Fibroblast of peridontal ligament (primary cell): Measurements from ENCODE around the gene BDP1.
"Not testable (repeated sequence)": the region's sequence is repeated elsewhere in the genome, so short reads cannot be mapped to it uniquely, and the experiment has no call there.

Experiments used
- DNase-seq: peaks from one replicate; pipeline ENCODE4 v3.0.0-alpha.2; 2010; ENCODE audit errors: extremely low read depth

Gene BDP1

GRCh38 chr5:71564895-71565294 lies 109.4 kb downstream of the BDP1 start:
- peak; percentile 4 for DNase-seq

DNA sequence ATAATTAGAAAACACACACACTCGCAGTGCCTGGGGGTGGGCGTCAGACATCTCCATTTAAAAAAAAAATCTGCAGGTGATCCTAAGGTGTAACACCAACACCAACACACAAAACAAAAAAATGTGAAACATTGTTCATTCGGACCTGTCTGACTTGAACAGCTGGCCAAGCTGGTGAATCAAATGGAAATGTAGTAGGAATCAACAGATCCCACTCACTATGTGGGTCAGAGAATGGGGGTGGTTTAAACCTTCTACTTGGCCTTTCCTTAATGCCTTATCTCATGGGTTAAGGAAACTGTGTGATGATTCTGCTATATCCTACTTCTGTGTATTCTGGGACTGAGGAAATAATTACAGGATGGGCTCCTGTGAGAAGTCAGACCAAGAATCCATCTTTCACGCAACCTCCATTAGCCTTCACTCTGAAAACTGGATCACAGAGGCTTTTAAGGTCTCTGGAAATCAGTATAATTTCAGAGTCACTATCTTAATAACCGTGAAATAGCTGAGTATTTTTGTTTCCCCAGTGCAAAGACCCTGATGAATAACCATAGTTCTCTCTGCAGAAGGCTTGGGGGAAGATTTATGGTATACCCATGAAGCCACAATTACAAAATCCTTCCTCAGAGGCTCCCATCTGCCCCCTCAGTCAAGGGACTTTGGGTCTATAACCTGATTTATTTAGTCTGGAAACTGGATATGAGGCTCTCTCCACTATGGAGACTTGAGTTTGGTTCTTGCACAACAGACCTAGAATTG lies 114.5 kb downstream of the BDP1 start:
- no peak for DNase-seq

DNA sequence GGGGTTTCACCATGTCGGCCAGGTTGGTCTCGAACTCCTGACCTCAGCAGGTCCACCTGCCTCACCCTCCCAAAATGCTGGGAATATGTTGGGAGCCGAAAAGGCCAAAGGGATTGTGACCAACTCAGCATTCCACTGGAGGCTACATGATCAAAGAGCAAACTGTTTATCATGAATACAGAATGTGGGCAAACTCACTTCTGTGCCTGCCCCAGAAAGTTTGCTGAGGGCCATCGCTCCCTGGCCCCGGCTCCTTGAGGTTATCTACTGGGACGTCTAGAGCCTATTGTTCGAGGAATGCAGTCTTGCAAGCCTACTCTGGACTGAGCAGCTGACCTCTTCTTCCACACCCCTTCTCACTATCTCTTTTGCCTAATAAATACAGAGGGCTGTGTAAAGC lies 116.4 kb downstream of the BDP1 start:
- DNase-seq = not testable (repeated sequence)

- peak; percentile 18 for DNase-seq
These were observed 118.1 kb downstream of the BDP1 start for GRCh38 chr5:71573591-71573990.

DNA sequence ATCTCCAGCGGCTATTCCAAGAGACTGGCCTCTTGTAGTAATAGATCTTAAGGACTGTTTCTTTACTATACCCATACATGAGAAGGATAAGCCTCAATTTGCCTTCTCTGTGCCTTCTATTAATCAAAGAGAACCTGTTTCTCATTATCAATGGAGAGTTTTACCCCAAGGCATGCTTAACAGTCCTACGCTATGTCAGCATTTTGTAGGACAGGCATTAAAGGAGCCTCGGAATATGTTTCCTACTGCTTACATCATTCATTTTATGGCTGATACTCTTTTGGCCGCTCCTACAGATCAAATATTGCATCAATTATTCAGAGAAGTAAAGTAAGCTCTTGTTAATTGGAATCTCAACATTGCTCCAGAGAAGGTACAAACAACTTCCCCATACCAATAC lies 120.1 kb downstream of the BDP1 start:
- not testable (repeated sequence) for DNase-seq

GRCh38 chr5:71576241-71576640 lies 120.8 kb downstream of the BDP1 start:
- DNase-seq = no peak

GRCh38 chr5:71577839-71578238 lies 122.4 kb downstream of the BDP1 start:
- not testable (repeated sequence) for DNase-seq

DNA sequence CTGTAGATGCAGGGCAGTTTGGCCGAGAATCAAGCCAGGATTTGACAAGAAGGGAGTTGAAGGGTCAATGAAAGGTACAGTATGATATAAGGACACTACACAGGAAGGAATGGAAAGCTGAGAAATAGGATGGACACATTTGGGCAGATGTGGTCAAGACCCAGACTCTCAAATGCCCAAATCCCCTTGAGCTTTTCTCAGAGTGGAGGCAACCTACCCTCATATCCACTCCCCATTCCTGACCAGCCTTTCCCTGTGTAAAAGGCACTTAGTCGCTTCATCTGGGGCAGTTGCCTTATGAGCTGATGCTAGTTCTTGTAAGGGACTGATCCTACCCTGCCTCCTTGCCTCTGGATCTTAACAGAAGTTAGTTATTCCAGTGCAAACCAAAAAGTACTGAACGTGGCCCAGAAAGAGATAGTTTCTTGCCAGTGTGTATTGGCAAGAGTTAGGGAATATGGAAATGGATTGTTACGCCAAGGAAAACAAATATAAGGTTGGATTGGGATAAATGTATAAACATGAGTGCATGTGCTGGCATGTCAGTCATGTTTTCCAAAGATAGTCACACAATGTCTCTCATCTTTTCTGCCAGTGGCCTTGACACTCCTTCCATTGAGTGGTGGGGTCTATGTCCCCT lies 127.6 kb downstream of the BDP1 start:
- peak; percentile 67 for DNase-seq

DNA sequence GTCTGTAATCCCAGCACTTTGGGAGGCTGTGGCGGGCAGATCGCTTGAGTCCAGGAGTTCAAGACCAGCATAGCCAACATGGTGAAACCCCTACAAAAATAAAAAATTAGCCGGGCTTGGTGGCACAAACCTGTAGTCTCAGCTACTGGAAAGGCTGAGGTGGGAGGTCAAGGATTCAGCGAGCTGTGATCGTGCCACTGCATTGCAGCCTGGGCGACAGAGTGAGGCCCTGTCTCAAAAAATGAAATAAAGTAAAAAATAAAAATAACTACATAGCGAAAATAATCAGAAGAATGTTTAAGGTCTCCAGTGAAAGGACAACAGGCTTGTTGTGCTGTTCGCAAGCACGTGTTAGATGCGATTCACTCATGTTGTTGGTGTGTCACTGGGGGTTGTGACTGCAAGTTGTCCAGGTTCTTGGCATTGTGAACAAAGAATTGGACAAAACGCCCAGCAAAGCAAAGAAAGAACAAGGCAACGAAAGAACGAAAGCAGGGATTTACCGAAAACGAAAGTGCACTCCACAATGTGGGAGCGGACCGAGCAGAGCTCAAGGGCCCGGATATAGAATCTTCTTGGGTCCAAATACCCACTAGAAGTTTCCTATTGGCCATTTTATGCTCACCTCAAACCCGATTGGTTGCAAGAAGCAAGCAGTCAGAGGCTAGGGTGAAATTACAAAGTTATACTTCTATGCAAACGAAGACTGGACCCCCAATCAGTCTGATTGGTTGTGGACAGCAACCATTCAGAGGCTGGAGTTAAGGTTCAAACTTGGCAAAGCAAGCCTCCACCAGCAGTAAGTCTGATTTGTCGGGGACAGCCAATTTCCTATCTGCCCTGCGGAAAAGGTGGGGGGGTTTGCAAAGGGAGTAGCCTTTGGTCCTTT lies 130.8 kb downstream of the BDP1 start:
- peak; percentile 90 for DNase-seq

- peak; percentile 92 for DNase-seq
These were observed 131.7 kb downstream of the BDP1 start, which contains the start of gene MCCC2 for GRCh38 chr5:71586941-71587765. MCCC2 (plus strand) TSS chr5:71587340; CDS start chr5:71587426, 86 bp downstream.

DNA sequence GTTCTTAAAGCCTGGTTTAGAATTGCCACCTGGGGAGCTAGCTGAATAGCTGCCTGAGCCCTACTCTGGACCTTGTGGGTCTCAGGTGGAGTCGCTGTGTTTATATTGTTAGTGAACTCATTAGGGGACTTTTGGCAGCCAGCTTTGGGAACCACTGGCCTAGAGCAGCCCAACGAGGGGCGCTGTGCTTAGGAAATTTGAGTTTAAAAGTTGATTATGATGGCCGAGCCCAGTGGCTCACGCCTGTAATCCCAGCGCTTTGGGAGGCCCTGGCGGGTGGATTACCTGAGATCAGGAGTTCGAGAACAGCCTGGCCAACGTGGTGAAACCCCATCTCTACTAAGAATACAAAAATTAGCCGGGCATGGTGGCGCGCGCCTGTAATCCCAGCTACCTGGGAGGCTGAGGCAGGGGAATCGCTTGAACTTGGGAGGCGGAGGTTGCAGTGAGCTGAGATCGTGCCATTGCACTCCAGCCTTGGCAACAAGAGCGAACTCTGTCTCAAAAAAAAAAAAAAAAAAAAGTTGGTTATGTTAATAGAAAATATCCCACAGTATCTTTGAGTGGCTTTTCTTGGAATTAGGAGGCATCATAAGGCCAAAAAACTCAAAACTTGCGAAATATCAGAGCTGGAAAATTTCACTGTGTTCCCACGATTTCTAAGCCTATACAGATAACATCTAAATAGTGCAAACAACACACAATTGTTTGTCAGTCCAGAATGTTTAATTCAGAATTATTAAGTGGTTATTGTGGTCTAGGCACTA lies 132.5 kb downstream of the BDP1 start:
- DNase-seq = no peak

DNA sequence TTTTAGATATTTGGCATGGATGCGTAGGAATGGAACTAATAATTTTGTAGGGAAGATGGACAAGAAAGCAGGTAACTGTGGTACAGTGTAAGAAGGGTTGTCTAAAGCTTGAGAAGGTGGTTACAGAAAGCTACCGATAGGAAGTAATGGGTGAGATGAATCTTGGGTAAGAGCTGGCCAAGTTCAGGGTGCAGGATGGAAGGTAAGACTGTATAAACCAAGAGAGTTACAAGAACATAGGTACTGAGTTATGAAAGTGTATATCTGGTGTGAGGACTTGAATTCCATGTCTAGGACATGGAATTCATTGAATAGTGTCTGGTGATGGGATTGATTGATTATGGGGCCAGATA lies 133.1 kb downstream of the BDP1 start:
- no peak for DNase-seq

DNA sequence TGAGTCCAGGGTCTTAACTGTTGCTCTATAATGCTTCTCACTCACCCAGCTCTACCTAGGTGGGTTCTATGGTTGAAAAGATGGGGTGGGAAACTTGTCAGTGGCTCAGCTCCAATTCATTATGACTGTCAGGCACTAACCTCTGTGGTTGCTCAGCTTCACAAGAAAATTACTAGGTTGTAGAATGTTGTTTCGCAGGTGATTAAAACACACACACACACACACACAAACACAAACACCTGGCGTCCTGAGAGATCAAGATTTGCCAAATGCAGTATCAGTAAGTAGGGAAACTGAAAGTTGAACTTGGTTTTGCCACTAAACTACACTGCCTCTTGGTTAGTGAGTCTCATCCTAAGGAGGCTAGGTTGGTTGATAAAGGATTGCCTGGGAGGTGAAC lies 134.5 kb downstream of the BDP1 start:
- DNase-seq = no peak

DNA sequence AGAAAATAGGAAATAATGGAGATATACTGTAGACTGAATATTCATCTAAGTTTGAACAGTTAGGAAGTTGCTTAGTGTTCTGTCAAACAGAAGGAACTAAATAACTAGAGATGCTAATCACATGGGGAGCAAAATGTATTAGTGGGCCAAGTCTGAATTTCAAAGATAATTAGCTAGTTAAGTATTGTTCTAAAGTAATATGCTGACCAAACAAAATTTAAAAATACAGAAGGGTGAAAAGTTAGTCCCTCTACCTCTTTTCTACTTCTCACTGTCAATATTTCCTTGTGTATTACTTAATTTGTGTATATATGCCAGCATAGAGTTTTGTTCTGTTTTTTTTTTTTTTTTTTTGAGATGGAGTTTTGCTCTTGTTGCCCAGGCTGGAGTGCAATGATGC lies 135.6 kb downstream of the BDP1 start:
- DNase-seq = no peak

- no peak for DNase-seq
These were observed 140.7 kb downstream of the BDP1 start for GRCh38 chr5:71596169-71596568.

- DNase-seq = no peak
These were observed 141.6 kb downstream of the BDP1 start for GRCh38 chr5:71597001-71597400.

DNA sequence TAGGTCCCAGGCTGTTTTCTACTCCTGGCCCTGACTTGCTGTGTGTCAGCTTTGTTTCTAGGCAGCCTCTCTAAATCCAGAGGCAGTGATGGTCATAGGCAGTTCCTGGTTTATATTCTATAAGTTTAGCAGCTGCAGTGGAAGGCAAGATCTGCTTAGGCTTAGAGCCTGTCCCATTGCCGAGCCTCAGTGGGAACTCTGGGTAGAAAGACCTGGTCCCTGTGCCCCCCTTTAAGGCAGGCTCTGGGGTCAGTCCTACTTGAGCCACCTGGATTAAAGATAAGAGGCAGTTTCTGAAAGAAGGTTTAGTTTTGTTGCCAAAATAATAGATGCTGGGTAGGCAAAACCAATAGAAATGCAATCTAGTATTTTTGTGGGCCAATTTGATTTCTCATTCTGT lies 145.3 kb downstream of the BDP1 start:
- no peak for DNase-seq

GRCh38 chr5:71601222-71602026 lies 146.0 kb downstream of the BDP1 start:
- peak; percentile 97 for DNase-seq

DNA sequence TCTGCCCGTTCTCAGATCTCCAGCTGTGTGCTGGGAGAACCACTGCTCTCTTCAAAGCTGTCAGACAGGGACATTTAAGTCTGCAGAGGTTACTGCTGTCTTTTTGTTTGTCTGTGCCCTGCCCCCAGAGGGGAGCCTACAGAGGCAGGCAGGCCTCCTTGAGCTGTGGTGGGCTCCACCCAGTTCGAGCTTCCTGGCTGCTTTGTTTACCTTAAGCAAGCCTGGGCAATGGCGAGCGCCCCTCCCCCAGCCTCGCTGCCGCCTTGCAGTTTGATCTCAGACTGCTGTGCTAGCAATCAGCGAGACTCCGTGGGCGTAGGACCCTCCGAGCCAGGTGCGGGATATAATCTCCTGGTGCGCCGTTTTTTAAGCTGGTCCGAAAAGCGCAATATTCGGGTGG lies 154.5 kb downstream of the BDP1 start:
- DNase-seq = not testable (repeated sequence)

- no peak for DNase-seq
These were observed 160.4 kb downstream of the BDP1 start for GRCh38 chr5:71615809-71616208.
